ENCODE data around the gene SLC22A23.

GRCh38 chr6:3226042-3226441, 230.8 kb downstream of the SLC22A23 start:
- TF ChIP-seq CTCF (IDR thresholded peaks at IDR 0.05) (no peak), POLR2A (IDR thresholded peaks at IDR 0.05) (no peak)
